ENCODE measurements around the gene KLF7. TPM values are rescaled to one million over a fixed set of nuclear protein-coding genes. Genes with fewer than 3 reads are reported as not detected.

The KLF7 gene
- total and polyA plus RNA-seq, 8 donors: 2.7 to 33.0 (median 7.3) TPM

Small RNA genes within 50 kb of the gene (small RNA-seq; reads per million reads assigned to genes)
- 0 to 0.90 (median 0.33) reads per million in 4 donors for gene MIR2355
- 0 to 0.10 (median 0.04) reads per million in 4 donors for gene MIR7845

Other genes with a start within 250 kb of the KLF7 start
- under 1 TPM in 1 of 5 donors, not detected in 4; 0.37 TPM for gene CPO, start 226.4 kb downstream of the KLF7 start, total RNA-seq
- gene CPO, start 226.4 kb downstream of the KLF7 start, polyA plus RNA-seq: under 1 TPM in 1 of 3 donors, not detected in 2; 0.33 TPM